Dedifferentiated amniotic fluid mesenchymal stem cell (primary cell): ENCODE data around the gene ATF7IP2.
"Not testable (repeated sequence)": the region's sequence is repeated elsewhere in the genome, so short reads cannot be mapped to it uniquely, and the experiment has no call there.

Experiments
- DNase-seq: peaks from one replicate; pipeline ENCODE4 v3.0.0-alpha.2; 2016; ENCODE audit errors: extremely low spot score

The ATF7IP2 gene

DNA sequence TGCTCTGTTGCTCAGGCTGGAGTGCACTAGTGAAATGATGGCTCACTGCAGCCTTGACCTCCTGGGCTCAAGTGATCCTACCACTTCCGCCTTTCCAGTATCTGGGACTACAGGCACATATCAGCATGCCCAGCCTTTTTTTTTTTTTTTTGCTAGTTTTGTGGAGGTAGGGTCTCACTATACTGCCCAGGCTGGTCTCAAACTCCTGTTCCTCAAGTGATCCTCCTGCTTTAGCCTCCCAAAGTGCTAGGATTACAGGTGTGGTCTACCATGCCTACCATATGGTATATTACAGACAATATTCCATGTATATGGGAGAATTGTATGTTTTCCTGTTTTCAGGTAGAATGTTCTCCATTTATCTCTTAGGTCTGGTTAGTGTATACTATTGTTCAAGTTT, 12.3 kb upstream of the ATF7IP2 start:
- no peak for DNase-seq

DNA sequence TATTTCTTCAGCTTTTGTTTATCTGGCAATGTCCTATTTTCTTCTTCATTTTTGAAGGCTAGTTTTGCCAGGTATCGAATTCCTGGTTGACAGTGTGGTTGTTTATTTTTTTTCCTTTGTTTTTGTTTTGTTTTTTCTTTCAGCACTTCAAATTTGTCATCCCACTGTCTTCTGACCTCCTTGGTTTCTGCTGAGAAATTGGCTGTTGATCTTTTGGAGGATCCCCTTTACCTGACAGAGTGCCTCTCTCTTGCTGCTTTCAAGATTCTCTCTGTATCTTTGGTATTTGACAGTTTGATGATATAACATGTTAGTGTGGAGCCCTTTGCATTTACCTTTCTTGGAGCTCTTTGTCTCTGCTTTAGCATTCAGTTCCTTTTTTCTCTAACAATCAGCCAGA, 9.6 kb upstream of the ATF7IP2 start:
- no peak for DNase-seq

DNA sequence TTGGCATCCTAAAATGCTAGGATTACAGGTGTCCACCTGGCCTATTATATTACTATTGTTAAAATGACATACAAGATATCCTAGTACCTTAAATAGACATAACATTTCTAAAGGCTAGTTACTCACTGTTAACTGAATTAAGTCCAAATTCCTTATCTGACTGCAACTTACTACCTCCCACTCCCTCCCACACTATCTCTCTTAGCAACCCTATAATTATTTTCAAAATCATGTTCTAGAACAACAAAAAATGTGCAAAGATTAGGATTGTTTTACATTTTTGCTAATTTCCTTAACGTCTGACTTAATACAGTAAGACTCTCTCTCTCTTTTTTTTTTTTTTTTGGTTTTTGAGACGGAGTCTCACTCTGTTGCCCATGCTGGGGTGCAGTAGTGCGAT, 2.2 kb upstream of the ATF7IP2 start:
- no peak for DNase-seq

DNA sequence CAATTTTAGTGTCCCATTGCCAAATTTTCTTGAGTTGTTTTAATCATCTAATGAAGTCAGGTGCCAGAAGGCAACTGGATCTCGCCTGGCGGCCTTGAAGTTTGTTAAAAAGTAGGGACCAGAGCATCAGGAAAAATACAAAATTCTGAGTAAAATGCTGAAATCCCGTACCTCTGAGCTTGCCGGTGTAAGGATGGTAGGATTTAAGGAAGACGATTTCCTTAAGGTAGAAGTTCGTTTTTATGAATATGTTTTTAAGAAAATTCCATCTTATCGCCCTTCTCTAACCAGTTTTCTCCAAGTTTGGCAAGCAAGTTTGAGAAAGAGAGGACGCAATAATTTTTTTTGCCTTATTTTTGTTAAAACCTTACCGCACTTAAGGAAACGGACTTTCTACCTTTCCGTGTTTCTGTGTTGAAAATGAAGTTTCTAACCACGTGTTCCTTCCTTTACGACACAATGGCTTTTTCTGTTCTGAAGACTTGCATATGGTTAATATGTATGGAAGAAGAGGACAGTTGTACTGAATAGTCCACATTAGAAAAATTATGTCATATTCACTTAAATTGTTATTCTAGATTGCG, 748 bp downstream of the ATF7IP2 start:
- DNase-seq = no peak

DNA sequence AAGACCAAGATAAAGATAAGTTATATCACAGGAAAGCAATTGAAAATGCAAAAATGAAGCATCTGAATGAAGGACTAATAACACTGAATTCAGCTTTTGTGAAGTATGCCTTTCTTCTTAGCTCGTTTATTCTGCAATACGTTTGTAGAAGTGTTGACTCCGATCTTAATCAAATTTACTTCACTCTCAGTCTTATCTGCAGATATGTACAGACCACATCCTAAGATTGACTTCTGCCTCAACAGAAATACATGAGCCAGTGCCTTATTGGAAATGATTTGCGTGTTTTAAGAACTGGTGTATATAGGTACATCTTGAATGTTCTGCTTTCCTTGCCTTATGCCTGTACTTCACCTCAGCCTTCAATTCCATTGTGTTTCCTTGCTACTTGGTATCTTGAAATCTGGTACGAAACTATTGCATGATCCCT, 1.3 kb downstream of the ATF7IP2 start:
- no peak for DNase-seq

DNA sequence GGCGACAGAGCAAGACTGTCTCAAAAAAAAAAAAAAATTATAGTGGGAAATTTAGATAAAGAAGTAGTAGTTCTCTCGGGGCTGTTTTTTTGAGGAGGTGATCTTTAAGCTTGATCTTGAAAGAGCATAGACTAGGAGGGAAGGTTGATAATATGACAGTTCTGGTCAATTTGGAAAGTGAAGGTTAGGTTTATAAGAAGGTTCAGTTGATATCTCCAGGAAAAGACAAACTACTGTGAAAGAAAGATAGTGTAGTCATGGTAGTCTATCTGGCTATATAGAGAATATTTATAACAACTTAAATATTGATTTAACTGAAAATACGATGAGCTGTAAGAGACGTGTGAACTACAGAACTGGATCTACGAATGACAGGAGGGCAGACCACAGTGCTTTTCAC, 3.1 kb downstream of the ATF7IP2 start:
- DNase-seq = no peak

DNA sequence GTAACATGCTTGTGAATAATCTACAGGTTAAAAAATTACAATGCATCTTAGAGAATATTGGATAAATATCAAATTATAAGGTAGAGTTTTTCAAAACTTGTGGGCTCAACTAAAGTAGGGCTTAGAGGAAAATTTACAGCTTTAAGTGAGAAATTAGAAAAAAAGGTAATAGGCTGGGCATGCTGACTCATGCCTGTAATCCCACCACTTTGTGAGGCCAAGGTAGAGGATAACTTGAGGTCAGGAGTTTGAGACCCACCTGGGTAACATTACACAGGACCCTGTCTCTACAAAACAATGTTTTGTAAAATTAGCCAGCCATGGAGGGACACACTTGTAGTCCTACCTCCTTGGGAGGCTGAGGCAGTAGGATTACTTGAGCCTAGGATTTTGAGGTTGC, 4.5 kb downstream of the ATF7IP2 start:
- no peak for DNase-seq

DNA sequence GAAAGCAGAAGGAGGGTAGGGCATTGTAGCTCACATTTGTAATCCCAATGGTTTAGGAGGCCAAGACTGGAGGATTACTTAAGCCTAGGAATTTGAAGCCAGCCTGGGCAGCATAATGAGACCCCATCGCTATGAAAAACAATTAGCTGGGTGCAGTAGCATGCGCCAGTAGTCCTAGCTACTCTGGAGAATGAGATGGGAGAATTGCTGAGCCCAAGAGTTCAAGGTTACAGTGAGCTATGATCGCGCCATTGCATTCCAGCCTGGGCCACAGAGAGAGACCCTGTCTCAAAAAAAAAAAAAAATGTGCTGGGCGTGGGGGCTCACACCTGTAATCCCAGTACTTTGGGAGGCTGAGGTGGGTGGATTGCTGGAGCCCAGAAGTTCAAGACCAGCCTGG, 5.0 kb downstream of the ATF7IP2 start:
- DNase-seq = no peak

DNA sequence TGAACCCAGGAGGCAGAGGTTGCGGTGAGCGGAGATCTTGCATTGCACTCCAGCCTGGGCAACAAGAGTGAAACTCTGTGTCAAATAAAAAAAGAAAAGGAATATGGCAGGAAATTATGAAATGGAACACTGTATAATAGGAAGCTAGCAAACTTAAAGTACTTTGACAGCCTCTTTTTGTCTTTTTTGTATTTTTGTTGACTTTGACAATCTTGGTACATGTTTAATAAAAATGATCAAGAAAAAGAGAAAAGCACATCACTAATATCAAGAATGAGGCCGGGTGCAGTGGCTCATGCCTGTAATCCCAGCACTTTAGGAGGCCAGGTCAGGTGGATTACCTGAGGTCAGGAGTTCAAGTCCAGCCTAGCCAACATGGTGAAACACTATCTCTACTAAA, 5.5 kb downstream of the ATF7IP2 start:
- no peak for DNase-seq

DNA sequence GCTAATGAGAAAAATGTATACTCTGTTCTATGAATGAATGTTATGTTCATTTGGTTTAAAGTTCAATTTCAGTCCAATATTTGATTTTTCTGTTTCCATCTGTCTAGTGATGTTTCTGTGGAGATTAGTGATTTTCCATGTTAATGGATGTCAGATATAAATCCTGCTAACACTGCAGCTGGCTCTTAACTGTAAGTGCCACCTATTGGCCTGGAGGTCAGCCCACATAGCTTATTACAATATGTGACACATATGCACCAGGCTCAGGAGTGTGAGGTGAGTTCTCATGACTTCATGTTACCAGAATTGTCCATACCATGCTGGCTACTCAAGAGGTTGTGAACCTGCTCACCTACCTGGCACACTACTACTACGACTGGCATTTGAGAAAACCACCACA, 17.1 kb downstream of the ATF7IP2 start:
- no peak for DNase-seq

DNA sequence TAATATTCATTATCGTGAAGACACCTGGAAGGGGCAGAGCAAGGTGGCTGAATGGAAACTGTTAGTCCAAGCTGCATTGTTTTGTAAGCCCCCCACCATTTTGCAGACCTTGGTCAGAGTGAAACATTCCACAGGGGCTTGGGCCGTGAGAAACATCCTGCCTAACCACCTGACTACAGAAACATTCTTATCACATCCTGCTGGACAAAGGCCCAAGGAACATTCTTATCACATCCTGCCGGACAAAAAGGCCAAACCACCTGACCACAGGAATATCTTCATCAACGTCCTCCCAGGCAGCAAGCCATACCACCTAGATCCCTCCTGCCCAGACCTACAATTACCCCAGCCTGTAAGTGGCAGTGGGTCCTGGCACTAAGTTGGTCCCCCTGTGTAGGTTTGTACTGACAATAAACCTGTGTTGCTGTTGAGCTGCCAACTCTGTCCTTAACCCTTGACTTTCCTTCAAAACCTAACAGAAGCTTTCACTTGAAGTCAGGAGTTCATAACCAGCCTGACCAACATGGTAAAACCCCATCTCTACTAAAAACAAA, 19.6 kb downstream of the ATF7IP2 start:
- no peak for DNase-seq

DNA sequence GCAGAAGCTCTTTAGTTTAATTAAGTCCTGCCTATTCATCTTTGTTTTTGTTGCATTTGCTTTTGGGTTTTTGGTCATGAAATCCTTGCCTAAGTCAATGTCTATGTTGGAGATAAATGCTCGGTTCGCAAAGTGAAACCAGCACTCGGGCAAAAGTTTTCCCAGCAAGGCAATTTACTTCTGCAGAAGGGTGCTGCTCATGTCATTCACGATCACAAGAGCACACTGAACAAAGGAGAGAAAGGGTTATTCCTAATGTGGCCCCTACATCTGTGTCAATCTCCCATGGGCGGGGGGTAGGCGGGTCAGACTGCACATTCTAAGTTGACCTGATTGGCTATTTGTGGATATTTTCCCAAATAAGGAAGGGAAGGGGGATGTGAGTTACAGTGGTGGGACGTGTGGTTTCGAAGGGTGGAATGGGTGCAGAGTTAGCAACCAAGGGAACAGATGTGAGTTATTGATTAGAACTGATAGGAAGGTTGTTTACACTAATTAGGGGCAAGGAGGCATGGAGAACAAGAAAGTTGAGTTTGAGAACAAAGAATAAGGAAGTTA, 23.0 kb downstream of the ATF7IP2 start:
- no peak for DNase-seq

DNA sequence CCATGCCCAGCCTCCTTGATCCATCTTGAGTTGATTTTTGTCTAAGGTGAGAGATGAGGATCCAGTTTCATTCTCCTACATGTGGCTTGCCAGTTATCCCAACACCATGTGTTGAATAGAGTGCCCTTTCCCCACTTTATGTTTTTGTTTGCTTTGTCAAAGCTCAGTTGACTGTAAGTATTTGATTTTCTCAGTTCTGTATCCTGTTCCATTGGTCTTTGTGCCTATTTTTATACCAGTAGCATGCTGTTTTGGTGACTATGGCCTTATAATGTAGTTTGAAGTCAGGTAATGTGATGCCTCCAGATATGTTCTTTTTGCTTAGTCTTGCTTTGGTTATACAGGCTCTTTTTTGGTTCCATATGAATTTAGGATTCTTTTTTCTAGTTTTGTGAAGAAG, 23.9 kb downstream of the ATF7IP2 start:
- DNase-seq = not testable (repeated sequence)

DNA sequence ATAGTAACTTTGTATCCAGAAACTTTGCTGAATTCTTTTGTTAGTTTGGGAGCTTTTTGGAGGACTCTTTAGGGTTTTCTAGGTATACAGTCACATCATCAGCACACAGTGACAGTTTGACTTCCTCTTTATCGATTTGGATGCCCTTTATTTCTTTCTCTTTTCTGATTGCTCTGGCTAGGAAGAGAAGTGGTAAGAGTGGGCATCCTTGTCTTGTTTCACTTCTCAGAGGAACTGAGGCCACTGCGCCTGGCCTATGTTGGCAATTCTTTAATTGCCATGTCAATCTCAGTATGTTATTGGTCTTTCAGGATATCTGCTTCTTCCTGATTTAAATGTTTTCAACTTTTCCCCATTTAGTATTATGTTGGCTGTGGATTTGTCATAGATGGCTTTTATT, 24.6 kb downstream of the ATF7IP2 start:
- no peak for DNase-seq

DNA sequence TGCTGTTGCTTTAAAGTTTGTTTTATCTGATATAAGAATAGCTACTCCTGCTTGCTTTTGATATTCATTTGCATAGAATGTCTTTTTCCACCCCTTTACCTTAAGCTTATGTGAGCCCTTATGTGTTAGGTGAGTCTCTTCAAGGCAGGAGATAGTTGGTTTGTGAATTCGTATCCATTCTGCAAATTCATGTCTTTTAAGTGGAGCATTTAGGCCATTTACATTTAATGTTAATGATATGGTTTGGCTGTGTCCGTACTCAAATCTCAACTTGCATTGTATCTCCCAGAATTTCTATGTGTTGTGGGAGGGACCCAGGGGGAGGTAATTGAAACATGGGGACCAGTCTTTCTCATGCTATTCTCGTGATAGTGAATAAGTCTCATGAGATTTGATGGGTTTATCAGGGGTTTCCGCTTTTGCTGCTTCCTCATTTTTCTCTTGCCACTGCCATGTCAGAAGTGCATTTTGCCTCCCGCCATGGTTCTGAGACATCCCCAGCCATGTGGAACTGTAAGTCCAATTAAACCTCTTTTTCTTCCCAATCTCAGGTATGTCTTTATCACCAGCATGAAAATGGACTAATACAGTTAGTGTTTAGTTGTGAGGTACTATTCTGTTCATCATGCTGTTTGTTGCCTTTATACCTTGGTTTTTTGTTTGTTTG, 27.2 kb downstream of the ATF7IP2 start:
- no peak for DNase-seq

DNA sequence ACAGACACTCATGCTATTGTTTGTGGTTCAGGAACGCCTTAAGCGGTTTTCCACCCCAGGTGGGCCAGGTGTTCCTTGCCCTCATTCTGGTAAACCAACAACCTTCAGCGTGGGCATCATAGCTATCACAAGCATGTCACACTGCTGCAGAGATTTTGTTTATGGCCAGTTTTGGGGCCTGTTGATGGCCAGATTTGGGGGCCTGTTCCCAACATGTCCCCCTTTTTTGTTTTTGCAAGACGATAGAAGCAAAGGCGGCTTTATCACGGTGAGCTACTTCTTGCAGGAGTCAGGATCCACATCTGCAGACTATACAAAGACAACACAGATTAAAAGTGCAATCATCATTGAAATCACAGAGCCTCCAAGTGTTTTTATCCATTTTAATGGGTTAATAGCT, 32.3 kb downstream of the ATF7IP2 start:
- not testable (repeated sequence) for DNase-seq

DNA sequence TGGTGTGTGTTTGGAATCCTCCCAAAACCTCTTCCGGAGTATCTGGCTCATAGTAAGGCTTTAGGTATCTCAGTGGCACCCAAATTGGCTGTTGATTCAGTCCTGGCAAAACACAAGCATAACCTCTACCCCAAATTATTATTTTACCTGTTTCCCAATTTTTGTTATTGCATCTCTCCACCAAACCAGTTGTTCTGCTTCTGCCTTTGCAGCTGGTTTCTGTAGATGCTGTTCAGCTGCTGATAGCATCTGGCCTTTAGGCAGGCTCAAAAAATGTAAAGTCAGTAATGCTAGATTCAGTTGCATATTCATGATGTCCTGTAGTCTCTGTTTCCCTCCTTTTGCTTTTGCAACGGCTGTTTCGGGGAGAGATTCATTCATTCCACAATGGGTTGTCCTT, 33.8 kb downstream of the ATF7IP2 start:
- DNase-seq = no peak

DNA sequence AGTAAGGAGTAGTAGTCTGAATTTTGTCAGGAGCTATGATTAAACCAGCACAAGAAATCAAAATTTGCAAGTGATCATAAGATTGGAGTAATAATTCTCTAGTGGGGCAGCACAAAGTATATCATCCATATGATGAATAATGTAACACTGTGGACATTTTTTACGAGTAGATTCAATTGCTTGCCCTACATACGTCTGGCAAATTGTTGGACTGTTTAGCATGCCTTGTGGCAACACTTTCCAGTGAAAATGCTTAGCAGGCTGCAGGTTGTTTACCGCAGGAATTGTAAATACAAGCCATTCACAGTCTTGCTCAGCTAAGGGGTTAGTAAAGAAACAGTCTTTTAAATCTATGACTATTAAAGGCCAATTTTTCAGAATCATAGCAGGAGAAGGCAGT, 35.7 kb downstream of the ATF7IP2 start:
- no peak for DNase-seq

DNA sequence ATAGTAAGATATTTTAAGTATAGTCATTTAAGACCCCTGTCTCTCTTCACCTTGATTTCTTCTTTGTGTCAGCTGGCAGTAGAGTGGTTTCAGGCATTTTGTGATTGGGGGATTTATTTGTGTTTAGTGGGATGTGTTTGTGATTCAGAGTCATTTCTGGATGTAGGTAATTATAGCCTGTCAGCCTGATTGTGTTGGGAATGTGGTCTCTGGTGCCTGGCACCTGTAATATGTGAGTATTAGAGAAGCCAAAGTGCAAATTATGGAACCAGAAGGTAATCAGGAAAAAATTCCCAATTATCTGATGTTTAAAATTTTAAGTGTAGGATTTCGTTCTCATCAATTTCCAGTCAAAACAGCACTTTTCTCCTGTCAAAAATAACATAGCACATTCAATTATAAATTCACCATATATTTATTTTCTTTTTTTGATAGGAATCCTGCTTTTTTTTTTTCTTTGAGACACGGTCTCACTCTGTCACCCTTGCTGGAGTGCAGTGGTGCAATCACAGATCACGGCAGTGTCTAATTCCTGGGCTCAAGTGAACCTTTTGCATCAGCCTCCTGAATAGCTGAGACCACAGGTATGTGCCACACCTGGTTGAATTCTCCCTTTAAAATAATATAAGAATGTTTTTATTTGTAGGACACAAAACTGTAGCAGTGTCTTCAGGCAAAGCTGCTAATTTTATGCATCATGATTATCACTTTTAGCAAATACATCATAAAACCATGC, 42.7 kb downstream of the ATF7IP2 start:
- DNase-seq = no peak

DNA sequence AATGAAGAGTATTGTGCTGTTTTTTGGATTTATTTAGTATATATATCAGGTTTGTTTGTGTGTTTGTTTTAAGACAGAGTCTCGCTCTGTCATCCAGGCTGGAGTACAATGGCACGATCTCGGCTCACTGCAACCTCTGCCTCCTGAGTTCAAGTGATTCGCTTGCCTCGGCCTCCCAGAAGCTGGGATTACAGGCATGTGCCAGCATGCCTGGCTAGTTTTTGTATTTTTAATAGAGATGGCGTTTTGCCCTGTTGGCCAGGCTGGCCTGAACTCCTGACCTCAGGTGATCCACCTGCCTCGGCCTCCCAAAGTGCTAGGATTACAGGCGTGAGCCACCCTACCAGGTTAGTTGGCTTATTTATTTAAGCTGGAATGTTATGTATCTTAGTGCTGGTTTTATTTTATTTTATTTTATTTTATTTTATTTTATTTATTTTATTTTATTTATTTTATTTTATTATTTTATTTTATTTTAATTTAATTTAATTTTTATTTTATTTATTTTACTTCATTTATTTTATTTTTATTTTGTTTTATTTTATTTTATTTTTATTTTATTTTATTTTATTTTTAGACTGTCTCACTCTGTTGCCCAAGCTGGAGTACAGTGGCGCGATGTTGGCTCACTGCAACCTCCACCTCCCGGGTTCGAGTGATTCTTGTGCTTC, 43.6 kb downstream of the ATF7IP2 start:
- DNase-seq = not testable (repeated sequence)

DNA sequence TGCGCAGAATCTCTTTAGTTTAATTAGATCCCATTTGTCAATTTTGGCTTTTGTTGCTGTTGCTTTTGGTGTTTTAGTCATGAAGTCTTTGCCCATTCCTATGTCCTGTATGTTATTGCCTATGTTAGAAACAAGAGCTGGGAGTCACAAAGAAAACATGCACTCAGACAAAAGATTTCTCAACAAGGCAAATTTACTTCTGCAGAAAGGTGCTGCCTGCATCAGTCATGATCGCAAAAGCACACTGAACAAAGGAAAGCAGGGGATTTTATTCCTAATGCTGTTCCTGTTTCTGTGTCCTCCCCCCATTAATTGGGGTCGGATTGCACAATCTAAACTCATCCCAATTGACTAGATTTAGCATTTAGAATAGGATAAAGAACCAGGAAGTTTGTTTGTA, 55.9 kb downstream of the ATF7IP2 start:
- DNase-seq = no peak

DNA sequence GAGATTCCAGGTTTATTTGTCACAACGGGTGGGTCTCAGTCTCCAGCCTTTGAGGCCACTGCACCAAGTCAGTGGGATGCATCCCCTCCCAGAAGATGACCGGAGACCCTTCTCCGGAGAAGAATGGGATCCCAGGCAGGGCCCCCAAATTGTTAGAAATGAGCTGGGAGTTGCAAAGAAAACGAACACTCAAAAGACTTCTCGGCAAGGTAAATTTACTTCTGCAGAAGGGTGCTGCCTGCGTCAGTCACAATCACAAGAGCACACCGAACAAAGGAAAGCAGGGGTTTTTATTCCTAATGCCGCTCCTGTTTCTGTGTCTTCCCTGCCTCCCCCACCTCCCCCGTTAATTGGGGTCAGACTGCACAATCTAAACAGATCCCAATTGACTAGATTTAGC, 61.4 kb downstream of the ATF7IP2 start:
- no peak for DNase-seq
